CD4-positive, alpha-beta T cell treated with Interleukin-6 for 4 hours (primary cell): ENCODE measurements around the gene COL5A3.
"Not testable (repeated sequence)": the region's sequence is repeated elsewhere in the genome, so short reads cannot be mapped to it uniquely, and the experiment has no call there.

Source experiments
- DNase-seq: peaks from one replicate; pipeline ENCODE4 v3.0.0-alpha.2; 2020; ENCODE audit warnings: mixed read lengths

The COL5A3 gene

GRCh38 chr19:9935506-9936325 lies 74.6 kb downstream of the COL5A3 start:
- no peak for DNase-seq

- peak; percentile 74 for DNase-seq
These were observed 76.0 kb downstream of the COL5A3 start for GRCh38 chr19:9934132-9934950.

- no peak for DNase-seq
These were observed 77.5 kb downstream of the COL5A3 start for GRCh38 chr19:9932835-9933234.

- no peak for DNase-seq
These were observed 78.7 kb downstream of the COL5A3 start for GRCh38 chr19:9931629-9932028.

- DNase-seq = no peak
These were observed 86.9 kb downstream of the COL5A3 start for GRCh38 chr19:9923440-9923839.

- DNase-seq = not testable (repeated sequence)
These were observed 87.4 kb downstream of the COL5A3 start for GRCh38 chr19:9922782-9923379.

- DNase-seq = no peak
These were observed 93.0 kb downstream of the COL5A3 start for GRCh38 chr19:9917321-9917720.

- DNase-seq = no peak
These were observed 93.6 kb downstream of the COL5A3 start for GRCh38 chr19:9916719-9917118.

- peak; percentile 91 for DNase-seq
These were observed 95.7 kb downstream of the COL5A3 start for GRCh38 chr19:9914315-9915207.

- DNase-seq = no peak
These were observed 96.3 kb downstream of the COL5A3 start for GRCh38 chr19:9914001-9914314.

- DNase-seq = peak; percentile 19
These were observed 96.9 kb downstream of the COL5A3 start for GRCh38 chr19:9913237-9914000.

- DNase-seq = no peak
These were observed 97.6 kb downstream of the COL5A3 start for GRCh38 chr19:9912551-9913236.

GRCh38 chr19:9911524-9912185 lies 98.6 kb downstream of the COL5A3 start:
- DNase-seq = no peak

GRCh38 chr19:9910625-9911024 lies 99.7 kb downstream of the COL5A3 start:
- DNase-seq = no peak
